ENCODE measurements around the gene ICA1.
"Not testable (repeated sequence)": the region's sequence is repeated elsewhere in the genome, so short reads cannot be mapped to it uniquely, and the experiment has no call there.

The ICA1 gene

DNA sequence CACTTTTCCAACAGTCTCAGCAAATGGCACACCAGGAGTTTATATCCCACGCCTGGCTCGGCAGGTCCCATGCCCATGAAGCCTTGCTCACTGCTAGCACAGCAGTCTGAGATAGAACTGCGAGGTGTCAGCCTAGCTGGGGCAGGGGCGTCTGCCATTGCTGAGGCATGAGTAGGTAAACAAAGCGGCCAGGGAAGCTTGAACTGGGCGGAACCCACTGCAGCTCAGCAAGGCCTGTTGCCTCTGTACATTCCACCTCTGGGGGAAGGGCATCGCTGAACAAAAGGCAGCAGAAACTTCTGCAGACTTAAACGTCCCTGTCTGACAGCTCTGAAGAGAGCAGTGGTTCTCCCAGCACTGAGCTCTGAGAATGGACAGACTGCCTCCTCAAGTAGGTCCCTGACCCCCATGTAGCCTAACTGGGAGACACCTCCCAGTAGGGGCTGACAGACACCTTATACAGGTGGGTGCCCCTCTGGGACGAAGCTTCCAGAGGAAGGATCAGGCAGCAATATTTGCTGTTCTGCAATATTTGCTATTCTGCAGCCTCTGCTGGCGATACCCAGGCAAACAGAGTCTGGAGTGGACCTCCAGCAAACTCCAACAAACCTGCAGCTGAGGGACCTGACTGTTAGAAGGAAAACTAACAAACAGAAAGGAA is 22.1 kb downstream of the ICA1 start:
- not testable (repeated sequence) for H3K9ac ChIP-seq (ENCODE audit: low read depth, low read length); H3K36me3 ChIP-seq (ENCODE audit: control insufficient read depth, insufficient read depth, low read length); H3K27me3 ChIP-seq (ENCODE audit: control insufficient read depth, insufficient read depth, low read length); H3K4me3 ChIP-seq (ENCODE audit: low read depth, low read length); H3K4me1 ChIP-seq (ENCODE audit: control insufficient read depth, insufficient read depth, low read length); H3K9me3 ChIP-seq (ENCODE audit: control insufficient read depth, insufficient read depth, low read length)

DNA sequence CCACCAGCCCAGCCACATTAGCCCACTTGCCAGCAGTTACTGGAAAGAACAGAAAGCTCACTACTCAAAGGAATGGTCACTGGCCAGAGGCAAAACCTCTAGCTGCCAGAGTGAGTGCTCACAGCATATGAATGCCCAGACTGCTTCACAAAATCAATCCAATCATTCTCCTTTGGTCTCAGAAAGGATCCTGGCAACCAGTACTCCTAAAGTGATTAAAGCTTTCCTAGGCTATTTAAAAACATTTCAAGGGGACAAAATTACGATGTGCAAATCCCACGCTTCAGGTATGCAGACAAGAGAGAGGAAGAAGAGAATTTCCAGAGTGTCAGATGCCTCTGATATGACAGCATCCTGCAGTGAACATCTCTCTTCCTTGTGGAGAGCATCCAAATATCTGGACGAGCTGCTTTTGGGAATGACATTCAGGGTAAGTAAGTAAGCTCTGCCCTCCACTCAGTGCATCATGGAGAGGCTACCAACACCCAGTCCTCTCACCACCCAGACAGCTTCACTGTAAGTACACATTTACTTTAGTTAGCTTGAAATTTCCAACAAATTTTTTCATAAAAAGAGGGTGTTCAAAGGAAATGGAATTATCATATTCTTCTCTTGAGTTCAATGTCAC is 25.1 kb downstream of the ICA1 start:
- no peak overlapping the region for H3K4me3 ChIP-seq (ENCODE audit: low read depth, low read length)
- no peak overlapping the region for H3K9ac ChIP-seq (ENCODE audit: low read depth, low read length)
- no peaks in the 10 kb centered on the region for H3K9me3 ChIP-seq (ENCODE audit: control insufficient read depth, insufficient read depth, low read length)
- H3K36me3 ChIP-seq (ENCODE audit: control insufficient read depth, insufficient read depth, low read length) = no peaks in the 10 kb centered on the region
- no peaks in the 10 kb centered on the region for H3K27me3 ChIP-seq (ENCODE audit: control insufficient read depth, insufficient read depth, low read length)
- no peaks in the 10 kb centered on the region for H3K4me1 ChIP-seq (ENCODE audit: control insufficient read depth, insufficient read depth, low read length)

DNA sequence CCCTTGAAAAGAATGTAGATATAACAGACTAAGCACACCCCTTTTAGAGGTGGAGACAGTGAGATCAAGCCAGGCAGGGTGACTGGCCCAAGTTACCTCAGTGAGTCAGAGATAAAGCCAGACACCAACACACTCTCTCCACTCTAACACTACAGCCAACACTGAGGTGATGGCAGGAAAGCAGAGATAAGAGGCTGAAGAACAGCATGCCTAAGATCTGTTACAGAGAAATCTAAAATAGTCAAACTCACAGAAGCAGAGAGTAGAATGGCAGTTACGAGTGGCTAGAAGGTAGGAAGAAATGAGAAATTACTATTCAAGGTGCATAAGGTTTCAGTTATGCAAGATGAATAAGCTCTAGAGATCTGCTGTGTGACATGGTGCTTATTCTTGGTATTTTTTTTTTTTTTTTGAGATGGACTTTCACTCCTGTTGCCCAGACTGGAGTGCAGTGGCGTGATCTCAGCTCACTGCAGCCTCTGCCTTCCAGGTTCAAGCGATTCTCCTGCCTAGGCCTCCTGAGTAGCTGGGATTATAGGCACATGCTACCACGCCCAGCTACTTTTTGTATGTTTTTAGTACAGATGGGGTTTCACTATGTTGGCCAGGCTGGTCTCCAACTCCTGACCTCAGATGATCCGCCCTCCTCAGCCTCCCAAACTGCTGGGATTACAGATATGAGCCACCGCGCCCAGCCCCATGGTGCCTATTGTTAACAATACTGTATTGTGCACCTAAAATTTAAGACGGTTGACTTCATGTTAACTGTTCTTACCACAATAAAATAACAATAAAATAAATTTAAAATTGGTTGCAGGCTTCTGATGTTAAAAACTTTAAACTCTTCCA is 28.7 kb downstream of the ICA1 start:
- Histone ChIP-seq H3K9me3 (ENCODE audit: control insufficient read depth, insufficient read depth, low read length) (no peaks in the 10 kb centered on the region), H3K4me3 (ENCODE audit: low read depth, low read length) (no peak overlapping the region), H3K36me3 (ENCODE audit: control insufficient read depth, insufficient read depth, low read length) (no peaks in the 10 kb centered on the region), H3K27me3 (ENCODE audit: control insufficient read depth, insufficient read depth, low read length) (no peaks in the 10 kb centered on the region), H3K4me1 (ENCODE audit: control insufficient read depth, insufficient read depth, low read length) (no peaks in the 10 kb centered on the region), H3K9ac (ENCODE audit: low read depth, low read length) (no peak overlapping the region)

DNA sequence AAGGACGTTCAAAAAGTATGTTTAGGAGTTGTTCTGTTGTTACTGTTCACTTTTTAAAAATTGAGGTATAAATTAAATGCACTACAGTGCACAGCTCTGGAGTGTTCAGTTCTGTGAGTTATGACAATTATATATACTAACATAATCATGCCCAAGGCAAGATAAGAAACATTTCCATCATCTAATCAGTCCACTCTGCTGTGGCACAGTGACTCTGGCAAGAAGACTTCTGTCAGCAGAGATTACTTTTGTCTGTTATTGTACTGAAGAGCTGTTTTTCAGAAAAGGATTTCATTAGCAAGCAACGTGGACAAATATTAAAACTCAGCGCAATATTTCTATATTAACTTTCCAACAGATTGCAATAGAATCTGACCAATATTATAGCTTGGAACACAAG is 32.0 kb downstream of the ICA1 start:
- Histone ChIP-seq H3K36me3 (ENCODE audit: control insufficient read depth, insufficient read depth, low read length) (no peaks in the 10 kb centered on the region), H3K4me1 (ENCODE audit: control insufficient read depth, insufficient read depth, low read length) (no peaks in the 10 kb centered on the region), H3K4me3 (ENCODE audit: low read depth, low read length) (no peak overlapping the region), H3K9ac (ENCODE audit: low read depth, low read length) (no peak overlapping the region), H3K27me3 (ENCODE audit: control insufficient read depth, insufficient read depth, low read length) (no peaks in the 10 kb centered on the region), H3K9me3 (ENCODE audit: control insufficient read depth, insufficient read depth, low read length) (no peaks in the 10 kb centered on the region)

DNA sequence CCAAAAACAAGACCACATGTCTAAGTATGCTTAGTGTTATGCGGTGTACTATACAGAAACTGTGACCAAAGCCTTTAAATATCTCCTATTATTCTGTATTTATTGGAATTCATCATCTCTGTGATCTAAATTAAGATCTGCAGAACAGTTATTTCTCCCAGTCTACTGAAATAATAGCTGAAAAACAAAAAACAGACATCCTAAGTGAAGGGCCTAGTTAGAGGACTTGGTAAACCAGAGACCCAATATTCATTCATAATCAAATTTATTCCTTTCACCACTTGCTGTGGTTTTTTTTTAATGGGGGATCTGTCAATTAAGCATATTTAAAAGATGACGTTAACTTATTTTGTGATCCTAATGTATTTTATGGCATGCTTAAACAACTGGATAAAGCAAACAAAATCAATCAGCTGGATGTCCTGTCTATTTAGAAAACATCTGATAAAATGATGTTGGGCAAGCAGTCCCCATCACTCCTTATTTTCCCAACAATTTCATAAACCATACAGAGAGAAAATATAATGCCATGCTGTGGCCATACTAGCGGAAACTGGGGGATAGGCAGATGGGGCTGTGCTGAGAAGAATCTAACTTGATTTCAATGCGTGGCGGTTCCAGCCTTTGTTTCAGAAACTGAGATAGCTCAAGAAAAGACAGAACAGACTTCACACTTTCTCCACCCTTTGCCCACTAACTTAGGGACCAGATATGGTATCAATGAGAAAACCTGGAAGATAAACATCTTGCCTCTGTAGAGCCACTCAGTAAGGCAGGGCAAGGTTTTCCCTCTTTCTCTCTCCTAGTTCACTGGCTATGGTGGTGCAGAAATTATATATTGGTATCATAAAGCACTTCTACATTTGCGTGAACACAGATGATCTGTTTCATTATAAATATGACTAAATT is 32.9 kb downstream of the ICA1 start:
- Histone ChIP-seq H3K4me1 (ENCODE audit: control insufficient read depth, insufficient read depth, low read length) (no peaks in the 10 kb centered on the region), H3K9me3 (ENCODE audit: control insufficient read depth, insufficient read depth, low read length) (no peaks in the 10 kb centered on the region), H3K36me3 (ENCODE audit: control insufficient read depth, insufficient read depth, low read length) (no peaks in the 10 kb centered on the region), H3K4me3 (ENCODE audit: low read depth, low read length) (no peak overlapping the region), H3K27me3 (ENCODE audit: control insufficient read depth, insufficient read depth, low read length) (no peaks in the 10 kb centered on the region), H3K9ac (ENCODE audit: low read depth, low read length) (no peak overlapping the region)

DNA sequence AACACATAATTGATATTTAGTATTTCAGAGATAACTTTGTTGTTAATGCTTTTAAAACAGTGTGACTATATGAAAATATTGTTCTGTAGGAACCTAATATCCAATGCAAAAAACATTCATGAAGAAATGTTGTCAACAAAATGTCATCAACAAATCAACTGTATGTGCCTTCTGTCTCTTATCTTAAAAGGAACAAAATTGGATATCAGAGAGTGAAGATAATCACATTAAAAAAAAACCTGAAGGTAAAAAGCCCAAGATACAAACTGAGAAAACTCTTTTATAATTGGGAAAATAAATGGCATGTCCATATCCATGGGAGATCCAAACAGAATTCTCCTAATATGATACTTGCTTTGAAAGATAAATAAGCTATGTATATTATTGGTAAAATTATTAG is 33.9 kb downstream of the ICA1 start:
- Histone ChIP-seq H3K4me1 (ENCODE audit: control insufficient read depth, insufficient read depth, low read length) (no peaks in the 10 kb centered on the region), H3K9ac (ENCODE audit: low read depth, low read length) (no peak overlapping the region), H3K27me3 (ENCODE audit: control insufficient read depth, insufficient read depth, low read length) (no peaks in the 10 kb centered on the region), H3K36me3 (ENCODE audit: control insufficient read depth, insufficient read depth, low read length) (no peaks in the 10 kb centered on the region), H3K4me3 (ENCODE audit: low read depth, low read length) (no peak overlapping the region), H3K9me3 (ENCODE audit: control insufficient read depth, insufficient read depth, low read length) (no peaks in the 10 kb centered on the region)

DNA sequence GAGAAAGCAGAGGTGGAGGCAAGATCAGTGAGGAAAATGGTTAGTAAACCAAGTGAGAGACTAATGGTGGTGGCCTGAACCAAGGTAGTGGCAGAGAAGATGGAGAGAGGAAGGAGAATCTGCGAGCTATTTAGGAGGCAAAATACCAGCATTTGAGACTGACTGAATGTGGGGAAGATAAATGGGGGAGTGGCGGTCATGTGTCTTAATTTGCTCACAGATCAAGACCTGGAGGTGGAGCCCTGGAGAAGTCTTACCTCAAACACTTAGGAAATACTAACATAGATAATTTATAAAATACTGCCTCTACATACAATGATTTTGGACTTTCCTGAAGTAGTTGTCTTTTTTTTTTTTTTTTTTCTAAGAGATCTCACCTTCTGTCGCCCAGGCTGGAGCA is 34.7 kb downstream of the ICA1 start:
- H3K9me3 ChIP-seq (ENCODE audit: control insufficient read depth, insufficient read depth, low read length) = no peaks in the 10 kb centered on the region
- H3K9ac ChIP-seq (ENCODE audit: low read depth, low read length) = no peak overlapping the region
- H3K4me3 ChIP-seq (ENCODE audit: low read depth, low read length) = no peak overlapping the region
- H3K36me3 ChIP-seq (ENCODE audit: control insufficient read depth, insufficient read depth, low read length) = no peaks in the 10 kb centered on the region
- H3K27me3 ChIP-seq (ENCODE audit: control insufficient read depth, insufficient read depth, low read length) = no peaks in the 10 kb centered on the region
- H3K4me1 ChIP-seq (ENCODE audit: control insufficient read depth, insufficient read depth, low read length) = peaks cover 5% of the 10 kb centered on the region

DNA sequence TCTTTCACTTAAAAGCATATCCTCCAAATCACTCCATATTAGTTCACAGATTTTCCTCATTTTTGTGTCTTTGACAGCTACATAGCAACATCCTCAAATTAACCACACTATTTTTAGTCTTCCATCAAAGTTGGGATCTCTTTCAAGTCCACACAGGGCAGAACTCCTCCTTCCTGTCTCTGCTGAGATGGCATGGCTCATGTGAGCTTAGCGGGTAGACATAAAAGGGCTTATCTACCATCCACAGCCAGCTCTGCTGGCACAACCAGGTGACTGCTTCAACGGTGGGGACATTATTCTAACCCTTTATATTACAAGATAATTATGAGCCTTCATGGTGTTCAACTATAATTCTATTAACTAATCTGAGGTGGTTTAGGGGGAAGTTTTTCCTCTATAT is 35.5 kb downstream of the ICA1 start:
- H3K4me3 ChIP-seq (ENCODE audit: low read depth, low read length) = no peak overlapping the region
- no peak overlapping the region for H3K9ac ChIP-seq (ENCODE audit: low read depth, low read length)
- no peaks in the 10 kb centered on the region for H3K36me3 ChIP-seq (ENCODE audit: control insufficient read depth, insufficient read depth, low read length)
- H3K4me1 ChIP-seq (ENCODE audit: control insufficient read depth, insufficient read depth, low read length) = peaks cover 13% of the 10 kb centered on the region
- no peaks in the 10 kb centered on the region for H3K27me3 ChIP-seq (ENCODE audit: control insufficient read depth, insufficient read depth, low read length)
- no peaks in the 10 kb centered on the region for H3K9me3 ChIP-seq (ENCODE audit: control insufficient read depth, insufficient read depth, low read length)

DNA sequence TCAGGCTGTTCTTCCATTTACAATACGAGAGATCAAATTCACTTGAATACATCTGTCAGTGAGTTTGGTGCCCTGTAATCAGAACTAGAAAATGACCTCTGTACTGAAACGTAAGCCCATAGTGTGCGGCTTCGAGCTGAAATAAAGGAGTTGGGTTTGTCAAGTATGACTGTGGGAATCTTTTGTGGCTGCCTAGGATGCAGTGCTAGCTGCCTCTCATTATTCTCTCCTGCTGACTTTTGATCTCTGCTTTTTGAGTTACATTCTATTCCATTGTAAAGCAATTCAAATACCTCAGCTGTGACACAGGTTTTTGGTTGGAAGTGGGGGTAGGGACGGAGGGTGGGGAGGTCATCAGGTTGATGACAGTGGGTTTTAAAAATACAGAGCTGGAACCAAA is 40.4 kb downstream of the ICA1 start:
- H3K4me3 ChIP-seq (ENCODE audit: low read depth, low read length) = no peak overlapping the region
- H3K4me1 ChIP-seq (ENCODE audit: control insufficient read depth, insufficient read depth, low read length) = peaks cover 20% of the 10 kb centered on the region
- H3K9me3 ChIP-seq (ENCODE audit: control insufficient read depth, insufficient read depth, low read length) = no peaks in the 10 kb centered on the region
- H3K36me3 ChIP-seq (ENCODE audit: control insufficient read depth, insufficient read depth, low read length) = no peaks in the 10 kb centered on the region
- H3K27me3 ChIP-seq (ENCODE audit: control insufficient read depth, insufficient read depth, low read length) = no peaks in the 10 kb centered on the region
- H3K9ac ChIP-seq (ENCODE audit: low read depth, low read length) = no peak overlapping the region

DNA sequence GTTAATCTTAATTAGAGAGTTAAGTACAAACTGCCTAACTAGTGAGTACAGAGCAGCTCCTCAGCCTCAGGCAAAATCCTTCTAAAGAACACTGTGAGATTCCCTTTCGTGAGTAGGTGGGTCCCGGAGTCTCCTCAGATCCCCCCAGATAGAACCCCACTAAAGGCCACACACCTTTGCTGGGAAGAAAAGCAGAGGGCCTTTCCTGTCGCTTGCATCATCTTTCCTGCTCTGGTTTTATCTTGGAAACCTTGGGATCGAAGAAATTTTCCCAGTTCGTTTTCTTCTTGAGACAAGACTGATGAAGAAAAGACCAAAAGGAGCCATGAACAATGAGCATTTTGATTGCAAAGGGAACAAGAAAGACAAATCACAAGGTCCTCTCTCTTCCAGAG is 40.9 kb downstream of the ICA1 start:
- Histone ChIP-seq H3K27me3 (ENCODE audit: control insufficient read depth, insufficient read depth, low read length) (no peaks in the 10 kb centered on the region), H3K9me3 (ENCODE audit: control insufficient read depth, insufficient read depth, low read length) (no peaks in the 10 kb centered on the region), H3K36me3 (ENCODE audit: control insufficient read depth, insufficient read depth, low read length) (no peaks in the 10 kb centered on the region), H3K9ac (ENCODE audit: low read depth, low read length) (no peak overlapping the region), H3K4me3 (ENCODE audit: low read depth, low read length) (no peak overlapping the region), H3K4me1 (ENCODE audit: control insufficient read depth, insufficient read depth, low read length) (peaks cover 20% of the 10 kb centered on the region)

DNA sequence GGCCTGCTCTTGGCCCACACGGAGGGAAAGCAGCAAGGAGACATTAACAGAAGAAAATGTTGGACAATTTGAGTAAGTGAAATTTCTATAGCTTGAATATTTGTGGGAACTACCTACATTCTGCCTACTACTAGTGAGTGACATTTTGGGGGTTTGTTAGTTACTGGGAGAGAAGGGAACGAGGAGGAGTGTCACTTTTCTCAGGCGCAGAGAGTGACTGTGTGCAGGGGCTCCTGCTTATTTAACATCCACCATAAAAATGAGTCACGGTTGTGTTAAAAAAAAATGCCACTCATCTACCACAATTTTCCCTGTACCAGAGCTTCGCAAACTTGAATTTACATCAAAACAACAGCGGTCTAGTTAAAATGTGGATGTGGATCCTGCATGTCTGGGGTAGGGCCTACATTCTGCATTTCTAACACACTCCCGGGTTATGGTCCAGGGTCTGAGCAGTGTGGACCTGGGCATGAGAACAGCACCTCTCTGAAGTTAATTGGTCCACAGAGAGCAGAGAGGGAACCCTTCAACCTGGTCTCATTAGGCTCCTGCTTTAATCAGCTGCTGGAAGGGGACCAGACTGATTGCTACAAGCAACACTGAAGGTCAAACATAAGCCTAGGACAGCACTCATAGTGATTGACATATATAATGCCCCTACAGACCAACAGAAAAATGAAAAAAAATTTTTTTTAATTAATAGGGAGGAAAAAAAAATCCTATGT is 41.4 kb downstream of the ICA1 start:
- Histone ChIP-seq H3K36me3 (ENCODE audit: control insufficient read depth, insufficient read depth, low read length) (no peaks in the 10 kb centered on the region), H3K9me3 (ENCODE audit: control insufficient read depth, insufficient read depth, low read length) (no peaks in the 10 kb centered on the region), H3K9ac (ENCODE audit: low read depth, low read length) (no peak overlapping the region), H3K4me3 (ENCODE audit: low read depth, low read length) (no peak overlapping the region), H3K4me1 (ENCODE audit: control insufficient read depth, insufficient read depth, low read length) (peaks cover 20% of the 10 kb centered on the region), H3K27me3 (ENCODE audit: control insufficient read depth, insufficient read depth, low read length) (no peaks in the 10 kb centered on the region)

Data from iPS-15b (cell line).